Osteocyte (in vitro differentiated cells): ENCODE measurements around the gene FCGBP. TPM values are rescaled to one million over a fixed set of nuclear protein-coding genes. Genes with fewer than 3 reads are reported as not detected.

Experiments
- DNase-seq: peaks from one replicate; pipeline ENCODE4 v3.0.0; 2021; ENCODE audit warnings: mixed read lengths; ENCODE audit not compliant: unreplicated experiment; ENCODE audit errors: extremely low spot score
- H3K27ac Mint-ChIP-seq: one replicate; pipeline ENCODE4 v1.8.0; 2021; ENCODE audit warnings: mild to moderate bottlenecking, mixed read lengths; ENCODE audit not compliant: unreplicated experiment
- H3K27me3 Mint-ChIP-seq: one replicate; pipeline ENCODE4 v1.8.0; 2021; ENCODE audit warnings: mixed read lengths; ENCODE audit not compliant: unreplicated experiment
- H3K36me3 Mint-ChIP-seq: one replicate; pipeline ENCODE4 v1.8.0; 2021; ENCODE audit warnings: mixed read lengths; ENCODE audit not compliant: unreplicated experiment
- H3K4me1 Mint-ChIP-seq: one replicate; pipeline ENCODE4 v1.8.0; 2021; ENCODE audit warnings: mixed read lengths; ENCODE audit not compliant: unreplicated experiment
- H3K4me3 Mint-ChIP-seq: one replicate; pipeline ENCODE4 v1.8.0; 2021; ENCODE audit warnings: mild to moderate bottlenecking, moderate library complexity, mixed read lengths; ENCODE audit not compliant: unreplicated experiment
- H3K9me3 Mint-ChIP-seq: one replicate; pipeline ENCODE4 v1.8.0; 2021; ENCODE audit warnings: mixed read lengths; ENCODE audit not compliant: unreplicated experiment
- CTCF ChIP-seq: fragments of 200-600 bp; sonication (generic); IDR thresholded peaks from 2 replicates; pipeline ENCODE4 v1.5.0; 2021; ENCODE audit warnings: antibody characterized with exemption, mild to moderate bottlenecking, moderate library complexity
- total RNA-seq: library from RNA; stranded (reverse); gene quantifications from 2 replicates; pipeline ENCODE4 v1.2.1, GENCODE V29; 2021

FCGBP gene
- total RNA-seq, 1 donor from 2014 or later: 0.38 TPM

- Mint-ChIP-seq H3K27me3 (no peaks in the 10 kb centered on the region), H3K27ac (no peak overlapping the region), H3K4me3 (no peak overlapping the region), H3K36me3 (no peaks in the 10 kb centered on the region), H3K4me1 (no peaks in the 10 kb centered on the region), H3K9me3 (no peaks in the 10 kb centered on the region)
- DNase-seq: peak; percentile 80
- no peak for TF ChIP-seq CTCF
Observed at GRCh38 chr19:39918183-39918651, 16.2 kb downstream of the FCGBP start.

GRCh38 chr19:39917561-39918182 is 16.8 kb downstream of the FCGBP start:
- Mint-ChIP-seq H3K27ac (no peak overlapping the region), H3K9me3 (no peaks in the 10 kb centered on the region), H3K4me3 (no peak overlapping the region), H3K4me1 (no peaks in the 10 kb centered on the region), H3K36me3 (no peaks in the 10 kb centered on the region), H3K27me3 (no peaks in the 10 kb centered on the region)
- no peak for TF ChIP-seq CTCF
- DNase-seq: peak; percentile 80

GRCh38 chr19:39916851-39917396 is 17.5 kb downstream of the FCGBP start:
- DNase-seq: peak; percentile 53
- no peaks in the 10 kb centered on the region for H3K9me3 Mint-ChIP-seq
- no peak for TF ChIP-seq CTCF
- H3K36me3 Mint-ChIP-seq: no peaks in the 10 kb centered on the region
- no peak overlapping the region for H3K27ac Mint-ChIP-seq
- H3K27me3 Mint-ChIP-seq: no peaks in the 10 kb centered on the region
- no peaks in the 10 kb centered on the region for H3K4me1 Mint-ChIP-seq
- H3K4me3 Mint-ChIP-seq: no peak overlapping the region

GRCh38 chr19:39916236-39916635 is 18.2 kb downstream of the FCGBP start:
- no peak for TF ChIP-seq CTCF
- Mint-ChIP-seq H3K4me1 (no peaks in the 10 kb centered on the region), H3K27ac (no peak overlapping the region), H3K4me3 (no peak overlapping the region), H3K9me3 (no peaks in the 10 kb centered on the region), H3K27me3 (peaks cover 3% of the 10 kb centered on the region), H3K36me3 (no peaks in the 10 kb centered on the region)
- peak; percentile 77 for DNase-seq

- Mint-ChIP-seq H3K36me3 (no peaks in the 10 kb centered on the region), H3K27ac (no peak overlapping the region), H3K9me3 (no peaks in the 10 kb centered on the region), H3K4me1 (no peaks in the 10 kb centered on the region), H3K4me3 (no peak overlapping the region), H3K27me3 (peaks cover 4% of the 10 kb centered on the region)
- TF ChIP-seq CTCF: no peak
- DNase-seq: no peak
Observed at GRCh38 chr19:39915848-39916215, 18.6 kb downstream of the FCGBP start.
